H9 (cell line): ENCODE data around the gene FGD5. TPM values are rescaled to one million over a fixed set of nuclear protein-coding genes. Genes with fewer than 3 reads are reported as not detected.

ENCODE experiments used
- DNase-seq: peaks from one replicate; pipeline ENCODE4 v3.0.0-alpha.2; 2017
- H2AFZ ChIP-seq: one replicate; pipeline ENCODE4 v1.6.1; 2013; ENCODE audit warnings: mild to moderate bottlenecking, low read length, control low read depth, moderate library complexity
- H2AK5ac ChIP-seq: 2 replicates; pipeline ENCODE4 v1.6.1; 2013; ENCODE audit warnings: low read length, control low read depth, mixed read lengths; ENCODE audit not compliant: insufficient read length
- H2BK120ac ChIP-seq: one replicate; pipeline ENCODE4 v1.6.1; 2013; ENCODE audit warnings: low read depth, mild to moderate bottlenecking, low read length, control low read depth, inconsistent platforms; ENCODE audit not compliant: poor library complexity, severe bottlenecking
- H2BK12ac ChIP-seq: 2 replicates; pipeline ENCODE4 v1.6.1; 2013; ENCODE audit warnings: low read length, control low read depth, mixed read lengths, low read depth; ENCODE audit not compliant: insufficient read length
- H2BK15ac ChIP-seq: 2 replicates; pipeline ENCODE4 v1.6.1; 2013; ENCODE audit warnings: low read depth, low read length, control low read depth
- H2BK20ac ChIP-seq: one replicate; pipeline ENCODE4 v1.6.1; 2013; ENCODE audit warnings: low read depth, mild to moderate bottlenecking, low read length, control low read depth, inconsistent platforms; ENCODE audit not compliant: poor library complexity, severe bottlenecking
- H2BK5ac ChIP-seq: 2 replicates; pipeline ENCODE4 v1.6.1; 2013; ENCODE audit warnings: low read length, control low read depth, mixed read lengths; ENCODE audit not compliant: insufficient read length
- H3K14ac ChIP-seq: 2 replicates; pipeline ENCODE4 v1.6.1; 2013; ENCODE audit warnings: low read length, control low read depth; ENCODE audit not compliant: insufficient read depth
- H3K18ac ChIP-seq: 2 replicates; pipeline ENCODE4 v1.6.1; 2013; ENCODE audit warnings: low read depth, mild to moderate bottlenecking, mixed read lengths, low read length, control low read depth; ENCODE audit not compliant: insufficient read length
- H3K23ac ChIP-seq: 2 replicates; pipeline ENCODE4 v1.6.1; 2013; ENCODE audit warnings: low read length, control low read depth, mixed read lengths, low read depth; ENCODE audit not compliant: insufficient read length
- H3K23me2 ChIP-seq: 2 replicates; pipeline ENCODE4 v1.6.1; 2013; ENCODE audit warnings: low read depth, mild to moderate bottlenecking, mixed read lengths, low read length, control low read depth; ENCODE audit not compliant: insufficient read length, poor library complexity, severe bottlenecking
- H3K27ac ChIP-seq: 2 replicates; pipeline ENCODE4 v1.5.1; 2013; ENCODE audit warnings: low read length, control low read depth, mixed read lengths, low read depth; ENCODE audit not compliant: insufficient read length
- H3K27me3 ChIP-seq: 2 replicates; pipeline ENCODE4 v1.6.1; 2013; ENCODE audit warnings: low read length, control low read depth, inconsistent platforms; ENCODE audit not compliant: insufficient read depth
- H3K4ac ChIP-seq: 2 replicates; pipeline ENCODE4 v1.6.1; 2013; ENCODE audit warnings: low read depth, mild to moderate bottlenecking, control low read depth, inconsistent platforms, low read length, moderate library complexity
- H3K4me1 ChIP-seq: 2 replicates; pipeline ENCODE4 v1.6.1; 2013; ENCODE audit warnings: low read length, control low read depth, inconsistent platforms; ENCODE audit not compliant: insufficient read depth
- H3K4me2 ChIP-seq: 2 replicates; pipeline ENCODE4 v1.6.1; 2013; ENCODE audit warnings: low read length, control low read depth, mixed read lengths; ENCODE audit not compliant: insufficient read length, insufficient read depth
- H3K56ac ChIP-seq: 2 replicates; pipeline ENCODE4 v1.6.1; 2013; ENCODE audit warnings: low read depth, mild to moderate bottlenecking, mixed read lengths, low read length, control low read depth; ENCODE audit not compliant: insufficient read length
- H3K79me1 ChIP-seq: 2 replicates; pipeline ENCODE4 v1.6.1; 2013; ENCODE audit warnings: low read depth, mild to moderate bottlenecking, moderate library complexity, low read length, control low read depth, inconsistent platforms; ENCODE audit not compliant: insufficient read depth, poor library complexity, severe bottlenecking
- H3K79me2 ChIP-seq: 2 replicates; pipeline ENCODE4 v1.6.1; 2013; ENCODE audit warnings: low read length, control low read depth, inconsistent platforms; ENCODE audit not compliant: insufficient read depth
- H3K9ac ChIP-seq: 2 replicates; pipeline ENCODE4 v1.6.1; 2013; ENCODE audit warnings: low read length, control low read depth, mixed read lengths; ENCODE audit not compliant: insufficient read length; ENCODE audit errors: extremely low read depth
- H3K9me3 ChIP-seq: one replicate; pipeline ENCODE4 v1.6.1; 2013; ENCODE audit warnings: low read depth, low read length, inconsistent platforms; ENCODE audit not compliant: control insufficient read depth
- H3T11ph ChIP-seq: one replicate; pipeline ENCODE4 v1.6.1; 2013; ENCODE audit warnings: mild to moderate bottlenecking, low read length, control low read depth, inconsistent platforms
- H4K20me1 ChIP-seq: one replicate; pipeline ENCODE4 v1.6.1; 2013; ENCODE audit not compliant: control insufficient read depth, insufficient read length, insufficient read depth
- H4K5ac ChIP-seq: 2 replicates; pipeline ENCODE4 v1.6.1; 2013; ENCODE audit warnings: low read depth, mild to moderate bottlenecking, mixed read lengths, low read length, control low read depth; ENCODE audit not compliant: insufficient read length
- H4K8ac ChIP-seq: replicated peaks from 2 replicates; pipeline ENCODE4 v1.6.1; 2013; ENCODE audit warnings: low read length, control low read depth, mixed read lengths, low read depth; ENCODE audit not compliant: insufficient read length
- H4K91ac ChIP-seq: 2 replicates; pipeline ENCODE4 v1.6.1; 2013; ENCODE audit warnings: low read depth, mild to moderate bottlenecking, moderate library complexity, mixed read lengths, low read length, control low read depth; ENCODE audit not compliant: insufficient read length
- H3K27ac Mint-ChIP-seq, 3 experiments: 2 replicates in 2 of 3; 3 replicates in 1 of 3; pipeline ENCODE4 v1.8.0; 2020 to 2021; ENCODE audit warnings: mixed read lengths in 3 of 3, mild to moderate bottlenecking in 1 of 3, moderate library complexity in 1 of 3
- H3K27me3 Mint-ChIP-seq: 2 replicates; pipeline ENCODE4 v1.8.0; 2021; ENCODE audit warnings: low read depth, mild to moderate bottlenecking, moderate library complexity, mixed read lengths
- H3K36me3 Mint-ChIP-seq, 3 experiments: 2 replicates in 2 of 3; 3 replicates in 1 of 3; pipeline ENCODE4 v1.8.0; 2020 to 2021; ENCODE audit warnings: low read depth in 3 of 3, mixed read lengths in 3 of 3; ENCODE audit not compliant: insufficient read depth in 1 of 3
- H3K4me1 Mint-ChIP-seq, 2 experiments: 2 replicates each; pipeline ENCODE4 v1.8.0; 2020; ENCODE audit warnings: mixed read lengths in 2 of 2
- H3K4me3 Mint-ChIP-seq, 2 experiments: 2 replicates in 1 of 2; 3 replicates in 1 of 2; pipeline ENCODE4 v1.8.0; 2020 to 2021; ENCODE audit warnings: mild to moderate bottlenecking in 2 of 2, mixed read lengths in 2 of 2, moderate library complexity in 1 of 2
- H3K9me3 Mint-ChIP-seq, 2 experiments: 2 replicates in 1 of 2; 3 replicates in 1 of 2; pipeline ENCODE4 v1.8.0; 2020; ENCODE audit warnings: mild to moderate bottlenecking in 2 of 2, mixed read lengths in 2 of 2, moderate library complexity in 1 of 2
- CTCF ChIP-seq: fragments of 200-600 bp; sonication (generic); conservative IDR thresholded peaks from 3 replicates; pipeline ENCODE4 v1.8.0; 2021; ENCODE audit warnings: antibody characterized with exemption, mild to moderate bottlenecking
- WGBS: extraction: QIAGEN DNeasy Blood & Tissue Kit; methylation state at CpG from one replicate; pipeline ENCODE4 v1.1.7; 2013; ENCODE audit warnings: missing lambda C conversion rate, low lambda C conversion rate, mixed read lengths; ENCODE audit not compliant: insufficient read length; ENCODE audit errors: extremely low coverage; 5-methylcytosine and 5-hydroxymethylcytosine counted together
- total RNA-seq: library from RNA; stranded (reverse); gene quantifications from 2 replicates; pipeline ENCODE4 v1.2.1, GENCODE V29; 2021

Gene FGD5
- total RNA-seq, 1 experiment from 2014 or later = 7.8 TPM

GRCh38 chr3:14849638-14850230 lies 31.0 kb downstream of the FGD5 start:
- H3K9ac ChIP-seq = no peak overlapping the region
- H2BK120ac ChIP-seq = no peak overlapping the region
- no peaks in the 10 kb centered on the region for H3K79me2 ChIP-seq
- no peak overlapping the region for H3K4me2 ChIP-seq
- H3K36me3 Mint-ChIP-seq = no peaks in the 10 kb centered on the region
- DNase-seq = no peak
- no peaks in the 10 kb centered on the region for H3K9me3 Mint-ChIP-seq
- H2AFZ ChIP-seq = no peak overlapping the region
- H3K18ac ChIP-seq = no peak overlapping the region
- no peaks in the 10 kb centered on the region for H4K20me1 ChIP-seq
- H3K4ac ChIP-seq = no peak overlapping the region
- no peak overlapping the region for H3T11ph ChIP-seq
- no peak overlapping the region for H2BK12ac ChIP-seq
- H3K27ac ChIP-seq = no peak overlapping the region
- H2BK5ac ChIP-seq = no peak overlapping the region
- H3K4me3 Mint-ChIP-seq = no peak overlapping the region
- no peaks in the 10 kb centered on the region for H3K27me3 ChIP-seq
- H3K14ac ChIP-seq = no peak overlapping the region; the same call in 1 of the 2 replicates
- WGBS = no CpG with 5 or more reads among the region's 5 CpGs
- peak overlapping the region in 2 of 3 experiments; percentile 34 to 75; a peak in 1 of 7 replicates for H3K27ac Mint-ChIP-seq
- H3K23ac ChIP-seq = no peak overlapping the region
- H3K79me1 ChIP-seq = no peaks in the 10 kb centered on the region
- no peak overlapping the region for H4K91ac ChIP-seq
- no peaks in the 10 kb centered on the region for H3K23me2 ChIP-seq
- no peaks in the 10 kb centered on the region; the same call in none of the 2 replicates for H3K27me3 Mint-ChIP-seq
- H3K56ac ChIP-seq = no peak overlapping the region
- no peak overlapping the region for H4K8ac ChIP-seq
- no peak for TF ChIP-seq CTCF
- no peaks in the 10 kb centered on the region for H3K9me3 ChIP-seq
- peaks cover 15% of the 10 kb centered on the region; the same call in 1 of the 2 replicates for H3K4me1 ChIP-seq
- no peak overlapping the region for H4K5ac ChIP-seq
- no peak overlapping the region for H2BK15ac ChIP-seq
- H2AK5ac ChIP-seq = no peak overlapping the region
- no peak overlapping the region for H2BK20ac ChIP-seq
- peaks cover 50 to 55% of the 10 kb centered on the region in 2 experiments for H3K4me1 Mint-ChIP-seq
